GM12878 (cell line): ENCODE measurements around the gene DBR1.
A peak's percentile ranks its signal among the peaks of the same experiment; 100 is the strongest.

ENCODE experiments used
- CBX5 ChIP-seq: sonication (generic); IDR thresholded peaks from 2 replicates; pipeline ENCODE4 v1.6.1; 2016; ENCODE audit warnings: low read depth, moderate library complexity, mild to moderate bottlenecking, inconsistent platforms
- CREB1 ChIP-seq: IDR thresholded peaks from 2 replicates; pipeline ENCODE4 v1.6.1; 2012; ENCODE audit warnings: low read depth, mild to moderate bottlenecking, inconsistent platforms
- NFYA ChIP-seq: IDR thresholded peaks from 2 replicates; pipeline ENCODE4 v1.6.1; 2011; ENCODE audit warnings: low read depth, mild to moderate bottlenecking, low read length, improper control_type of control experiment, borderline replicate concordance
- NRF1 ChIP-seq: conservative IDR thresholded peaks from 2 replicates; pipeline ENCODE4 v1.6.1; 2011; ENCODE audit warnings: mild to moderate bottlenecking, low read depth, low read length, improper control_type of control experiment
- POLR2A ChIP-seq: IDR thresholded peaks from 2 replicates; pipeline ENCODE4 v1.6.1; 2011; ENCODE audit warnings: low read depth, mild to moderate bottlenecking, low read length
- POLR2AphosphoS5 ChIP-seq: IDR thresholded peaks from 2 replicates; pipeline ENCODE4 v1.6.1; 2011; ENCODE audit warnings: mild to moderate bottlenecking, low read length, inconsistent platforms
- ZSCAN29 ChIP-seq: fragments of 450-650 bp; IDR thresholded peaks from 2 replicates; pipeline ENCODE4 v1.6.1; 2017; ENCODE audit warnings: mild to moderate bottlenecking, moderate library complexity
- TF ChIP-seq, protein P1 (sequence below): IDR thresholded peaks from 2 replicates; pipeline ENCODE4 v1.6.1; 2011; ENCODE audit warnings: borderline replicate concordance, low read depth, mild to moderate bottlenecking, moderate library complexity, mixed read lengths, low read length; ENCODE audit not compliant: insufficient read depth; ENCODE audit errors: extremely low read length
- TF ChIP-seq, protein P2 (sequence below): IDR thresholded peaks from 2 replicates; pipeline ENCODE4 v1.6.1; 2011; ENCODE audit warnings: low read depth, mild to moderate bottlenecking, low read length, moderate library complexity, borderline replicate concordance; ENCODE audit errors: extremely low read depth
- TF ChIP-seq, protein P3 (sequence below): fragments of 450-650 bp; IDR thresholded peaks from 2 replicates; pipeline ENCODE4 v1.6.1; 2017; ENCODE audit warnings: antibody characterized with exemption, mild to moderate bottlenecking, moderate library complexity
- TF ChIP-seq, protein P4 (sequence below), 3 experiments: IDR thresholded peaks in 2 of 3; conservative IDR thresholded peaks in 1 of 3; 2 replicates each; pipeline ENCODE4 v1.5.1; 2011; ENCODE audit warnings: low read depth in 3 of 3, low read length in 3 of 3, mild to moderate bottlenecking in 3 of 3, control low read depth in 2 of 3, moderate library complexity in 2 of 3, inconsistent platforms in 1 of 3, mixed read lengths in 1 of 3; ENCODE audit not compliant: control insufficient read depth in 2 of 3, insufficient read depth in 1 of 3; ENCODE audit errors: extremely low read depth in 1 of 3
- TF ChIP-seq, protein P5 (sequence below): IDR thresholded peaks from 2 replicates; pipeline ENCODE4 v1.6.1; 2012; ENCODE audit warnings: low read depth, low read length, improper control_type of control experiment

DNA sequence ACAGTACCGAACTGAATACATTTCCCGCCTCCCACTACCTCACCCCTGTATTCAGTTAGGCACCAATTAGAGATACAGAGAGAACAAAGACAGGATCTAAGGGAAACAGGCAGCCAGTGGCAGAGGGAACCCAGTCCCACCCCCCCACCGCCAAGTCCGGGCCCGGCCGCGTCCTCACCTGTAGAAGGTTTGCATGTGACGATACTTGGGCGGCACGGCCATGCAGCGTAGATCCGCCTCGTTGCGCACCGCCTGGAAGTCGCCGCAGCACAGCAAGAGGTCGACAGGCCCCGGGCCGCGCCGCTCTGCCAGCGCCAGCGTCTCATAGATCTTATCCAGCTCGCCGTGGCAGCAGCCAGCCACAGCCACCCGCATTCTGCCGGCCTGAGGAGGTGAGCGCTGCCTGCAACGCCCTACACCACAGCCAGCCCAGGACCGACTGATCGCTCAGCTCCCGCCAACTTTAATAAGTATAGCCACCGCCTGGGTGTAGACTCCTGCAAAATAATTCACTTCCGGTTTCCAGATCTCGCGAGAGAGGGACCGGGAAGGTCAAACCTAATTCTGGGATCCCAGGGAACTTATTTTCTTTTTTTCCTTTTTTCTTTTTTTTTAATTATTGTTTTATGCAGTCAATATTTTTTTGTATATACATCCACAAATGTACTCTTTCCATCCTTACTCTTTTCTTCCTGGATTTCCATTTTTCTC is at the start of gene DBR1:
- TF ChIP-seq, protein P1, sequence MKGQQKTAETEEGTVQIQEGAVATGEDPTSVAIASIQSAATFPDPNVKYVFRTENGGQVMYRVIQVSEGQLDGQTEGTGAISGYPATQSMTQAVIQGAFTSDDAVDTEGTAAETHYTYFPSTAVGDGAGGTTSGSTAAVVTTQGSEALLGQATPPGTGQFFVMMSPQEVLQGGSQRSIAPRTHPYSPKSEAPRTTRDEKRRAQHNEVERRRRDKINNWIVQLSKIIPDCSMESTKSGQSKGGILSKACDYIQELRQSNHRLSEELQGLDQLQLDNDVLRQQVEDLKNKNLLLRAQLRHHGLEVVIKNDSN = no peak
- TF ChIP-seq, protein P2, sequence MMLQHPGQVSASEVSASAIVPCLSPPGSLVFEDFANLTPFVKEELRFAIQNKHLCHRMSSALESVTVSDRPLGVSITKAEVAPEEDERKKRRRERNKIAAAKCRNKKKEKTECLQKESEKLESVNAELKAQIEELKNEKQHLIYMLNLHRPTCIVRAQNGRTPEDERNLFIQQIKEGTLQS = no peak
- 0 out of 2 replicates have a peak, but pooled peaks have one; percentile 7 for TF ChIP-seq CREB1
- TF ChIP-seq NRF1 = no peak
- TF ChIP-seq POLR2AphosphoS5 = peak; percentile 91
- TF ChIP-seq, protein P3, sequence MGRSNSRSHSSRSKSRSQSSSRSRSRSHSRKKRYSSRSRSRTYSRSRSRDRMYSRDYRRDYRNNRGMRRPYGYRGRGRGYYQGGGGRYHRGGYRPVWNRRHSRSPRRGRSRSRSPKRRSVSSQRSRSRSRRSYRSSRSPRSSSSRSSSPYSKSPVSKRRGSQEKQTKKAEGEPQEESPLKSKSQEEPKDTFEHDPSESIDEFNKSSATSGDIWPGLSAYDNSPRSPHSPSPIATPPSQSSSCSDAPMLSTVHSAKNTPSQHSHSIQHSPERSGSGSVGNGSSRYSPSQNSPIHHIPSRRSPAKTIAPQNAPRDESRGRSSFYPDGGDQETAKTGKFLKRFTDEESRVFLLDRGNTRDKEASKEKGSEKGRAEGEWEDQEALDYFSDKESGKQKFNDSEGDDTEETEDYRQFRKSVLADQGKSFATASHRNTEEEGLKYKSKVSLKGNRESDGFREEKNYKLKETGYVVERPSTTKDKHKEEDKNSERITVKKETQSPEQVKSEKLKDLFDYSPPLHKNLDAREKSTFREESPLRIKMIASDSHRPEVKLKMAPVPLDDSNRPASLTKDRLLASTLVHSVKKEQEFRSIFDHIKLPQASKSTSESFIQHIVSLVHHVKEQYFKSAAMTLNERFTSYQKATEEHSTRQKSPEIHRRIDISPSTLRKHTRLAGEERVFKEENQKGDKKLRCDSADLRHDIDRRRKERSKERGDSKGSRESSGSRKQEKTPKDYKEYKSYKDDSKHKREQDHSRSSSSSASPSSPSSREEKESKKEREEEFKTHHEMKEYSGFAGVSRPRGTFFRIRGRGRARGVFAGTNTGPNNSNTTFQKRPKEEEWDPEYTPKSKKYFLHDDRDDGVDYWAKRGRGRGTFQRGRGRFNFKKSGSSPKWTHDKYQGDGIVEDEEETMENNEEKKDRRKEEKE = no peak
- TF ChIP-seq POLR2A = peak; percentile 97
- peak; percentile 85; the same call in 1 of the 2 replicates for TF ChIP-seq ZSCAN29
- TF ChIP-seq CBX5 = 0 out of 2 replicates have a peak, but pooled peaks have one; percentile 67
- TF ChIP-seq, protein P4, sequence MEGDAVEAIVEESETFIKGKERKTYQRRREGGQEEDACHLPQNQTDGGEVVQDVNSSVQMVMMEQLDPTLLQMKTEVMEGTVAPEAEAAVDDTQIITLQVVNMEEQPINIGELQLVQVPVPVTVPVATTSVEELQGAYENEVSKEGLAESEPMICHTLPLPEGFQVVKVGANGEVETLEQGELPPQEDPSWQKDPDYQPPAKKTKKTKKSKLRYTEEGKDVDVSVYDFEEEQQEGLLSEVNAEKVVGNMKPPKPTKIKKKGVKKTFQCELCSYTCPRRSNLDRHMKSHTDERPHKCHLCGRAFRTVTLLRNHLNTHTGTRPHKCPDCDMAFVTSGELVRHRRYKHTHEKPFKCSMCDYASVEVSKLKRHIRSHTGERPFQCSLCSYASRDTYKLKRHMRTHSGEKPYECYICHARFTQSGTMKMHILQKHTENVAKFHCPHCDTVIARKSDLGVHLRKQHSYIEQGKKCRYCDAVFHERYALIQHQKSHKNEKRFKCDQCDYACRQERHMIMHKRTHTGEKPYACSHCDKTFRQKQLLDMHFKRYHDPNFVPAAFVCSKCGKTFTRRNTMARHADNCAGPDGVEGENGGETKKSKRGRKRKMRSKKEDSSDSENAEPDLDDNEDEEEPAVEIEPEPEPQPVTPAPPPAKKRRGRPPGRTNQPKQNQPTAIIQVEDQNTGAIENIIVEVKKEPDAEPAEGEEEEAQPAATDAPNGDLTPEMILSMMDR (IDR thresholded peaks at IDR 0.05 in 2 of 3, conservative IDR thresholded peaks at IDR 0.05 in 1 of 3; ENCODE audit: control insufficient read depth in 2 of 3, extremely low read depth in 1 of 3, insufficient read depth in 1 of 3, low read depth in 3 of 3, low read length in 3 of 3) = no peak
- TF ChIP-seq, protein P5, sequence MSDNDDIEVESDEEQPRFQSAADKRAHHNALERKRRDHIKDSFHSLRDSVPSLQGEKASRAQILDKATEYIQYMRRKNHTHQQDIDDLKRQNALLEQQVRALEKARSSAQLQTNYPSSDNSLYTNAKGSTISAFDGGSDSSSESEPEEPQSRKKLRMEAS = no peak
- TF ChIP-seq NFYA = no peak
